Measurements from ENCODE around the gene B3GNT7. TPM values are rescaled to one million over a fixed set of nuclear protein-coding genes. Genes with fewer than 3 reads are reported as not detected.
"Not testable (repeated sequence)": the region's sequence is repeated elsewhere in the genome, so short reads cannot be mapped to it uniquely, and the experiment has no call there.

The B3GNT7 gene
- total RNA-seq, 1 experiment from 2014 or later: not detected

DNA sequence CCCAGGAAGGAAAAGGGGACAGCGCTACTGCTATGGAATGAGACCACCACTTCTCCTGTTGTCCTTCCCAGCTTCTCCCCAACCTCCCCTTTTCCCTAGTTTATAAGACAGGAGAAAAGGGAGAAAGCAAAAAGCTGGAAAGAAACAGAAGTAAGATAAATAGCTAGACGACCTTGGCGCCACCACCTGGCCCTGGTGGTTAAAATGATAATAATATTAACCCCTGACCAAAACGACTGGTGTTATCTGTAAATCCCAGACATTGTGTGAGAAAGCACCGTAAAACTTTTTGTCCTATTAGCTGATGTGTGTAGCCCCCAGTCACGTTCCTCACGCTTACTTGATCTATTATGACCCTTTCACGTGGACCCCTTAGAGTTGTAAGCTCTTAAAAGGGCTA lies 5.2 kb downstream of the B3GNT7 start:
- not testable (repeated sequence) for DNase-seq (ENCODE audit: low read depth)

DNA sequence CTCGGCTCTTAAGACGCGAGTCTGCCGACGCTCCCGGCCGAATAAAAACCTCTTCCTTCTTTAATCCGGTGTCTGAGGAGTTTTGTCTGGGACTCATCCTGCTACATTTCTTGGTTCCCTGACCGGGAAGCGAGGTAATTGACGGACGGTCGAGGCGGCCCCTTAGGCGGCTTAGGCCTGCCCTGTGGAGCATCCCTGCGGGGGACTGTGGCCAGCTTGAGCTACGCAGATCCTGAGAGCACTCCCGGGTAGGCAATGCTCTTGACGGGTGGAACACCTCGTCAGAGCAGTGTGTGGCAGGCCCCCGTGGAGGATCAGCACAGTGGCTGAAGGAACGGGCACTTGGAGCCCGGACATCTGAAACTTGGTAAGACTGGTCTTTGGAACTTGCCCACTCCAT lies 5.6 kb downstream of the B3GNT7 start:
- DNase-seq (ENCODE audit: low read depth): not testable (repeated sequence)

DNA sequence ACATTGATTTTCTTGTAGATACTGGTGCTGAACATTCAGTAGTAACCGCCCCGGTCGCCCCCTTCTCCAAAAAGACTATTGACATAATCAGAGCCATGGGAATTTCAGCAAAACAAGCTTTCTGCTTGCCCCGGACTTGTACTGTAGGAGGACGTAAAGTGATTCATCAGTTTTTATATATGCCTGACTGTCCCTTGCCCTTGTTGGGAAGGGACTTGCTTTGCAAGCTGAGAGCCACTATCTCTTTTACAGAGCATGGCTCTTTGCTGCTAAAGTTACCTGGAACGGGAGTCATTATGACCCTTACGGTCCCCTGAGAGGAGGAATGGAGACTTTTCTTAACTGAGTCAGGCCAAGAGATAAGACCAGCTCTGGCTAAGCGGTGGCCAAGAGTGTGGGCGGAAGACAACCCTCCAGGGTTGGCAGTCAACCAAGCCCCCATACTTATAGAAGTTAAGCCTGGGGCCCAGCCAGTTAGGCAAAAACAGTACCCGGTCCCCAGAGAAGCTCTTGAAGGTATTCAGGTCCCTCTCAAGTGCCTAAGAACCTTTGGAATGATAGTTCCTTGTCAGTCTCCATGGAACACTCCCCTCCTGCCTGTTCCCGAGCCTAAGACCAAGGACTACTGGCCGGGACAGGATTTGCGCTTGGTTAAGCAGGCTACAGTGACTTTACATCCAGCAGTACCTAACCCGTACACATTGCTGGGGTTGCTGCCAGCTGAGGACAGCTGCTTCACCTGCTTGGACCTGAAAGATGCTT lies 8.1 kb downstream of the B3GNT7 start:
- DNase-seq (ENCODE audit: low read depth): not testable (repeated sequence)

DNA sequence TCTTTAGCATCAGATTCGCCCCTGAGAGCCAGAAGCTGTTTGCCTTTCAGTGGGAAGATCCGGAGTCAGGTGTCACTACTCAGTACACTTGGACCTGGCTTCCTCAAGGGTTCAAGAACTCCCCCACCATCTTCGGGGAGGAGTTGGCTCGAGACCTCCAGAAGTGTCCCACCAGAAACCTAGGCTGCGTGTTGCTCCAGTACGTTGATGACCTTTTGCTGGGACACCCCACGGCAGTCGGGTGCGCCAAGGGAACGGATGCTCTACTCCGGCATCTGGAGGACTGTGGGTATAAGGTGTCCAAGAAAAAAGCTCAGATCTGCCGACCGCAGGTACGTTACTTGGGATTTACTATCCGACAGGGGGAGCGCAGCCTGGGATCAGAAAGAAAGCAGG lies 8.7 kb downstream of the B3GNT7 start:
- not testable (repeated sequence) for DNase-seq (ENCODE audit: low read depth)

DNA sequence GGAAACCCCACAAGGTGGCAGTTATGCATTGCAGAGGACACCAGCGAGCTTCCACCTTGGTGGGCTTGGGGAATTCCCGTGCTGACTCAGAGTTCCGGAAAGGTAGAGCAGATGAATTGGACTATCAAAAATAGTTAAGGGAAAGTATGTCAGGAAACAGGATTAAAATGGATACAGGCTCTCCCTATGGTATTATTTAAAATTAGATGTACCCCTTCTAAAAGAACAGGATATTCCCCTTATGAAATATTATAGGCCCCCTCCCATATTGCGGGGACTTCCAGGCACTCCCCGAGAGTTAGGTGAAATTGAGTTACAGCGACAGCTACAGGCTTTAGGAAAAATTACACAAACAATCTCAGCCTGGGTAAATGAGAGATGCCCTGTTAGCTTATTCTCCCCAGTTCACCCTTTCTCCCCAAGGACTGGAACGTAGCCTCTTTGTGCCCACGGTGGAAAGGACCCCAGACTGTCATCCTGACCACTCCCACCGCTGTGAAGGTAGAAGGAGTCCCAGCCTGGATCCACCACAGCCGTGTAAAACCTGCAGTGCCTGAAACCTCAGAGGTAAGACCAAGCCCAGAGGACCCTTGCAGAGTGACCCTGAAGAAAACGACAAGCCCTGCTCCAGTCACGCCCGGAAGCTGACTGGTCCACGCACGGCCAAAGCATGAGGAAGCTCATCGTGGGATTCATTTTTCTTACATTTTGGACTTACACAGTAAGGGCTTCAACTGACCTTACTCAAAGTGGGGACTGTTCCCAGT lies 10.3 kb downstream of the B3GNT7 start:
- not testable (repeated sequence) for DNase-seq (ENCODE audit: low read depth)

DNA sequence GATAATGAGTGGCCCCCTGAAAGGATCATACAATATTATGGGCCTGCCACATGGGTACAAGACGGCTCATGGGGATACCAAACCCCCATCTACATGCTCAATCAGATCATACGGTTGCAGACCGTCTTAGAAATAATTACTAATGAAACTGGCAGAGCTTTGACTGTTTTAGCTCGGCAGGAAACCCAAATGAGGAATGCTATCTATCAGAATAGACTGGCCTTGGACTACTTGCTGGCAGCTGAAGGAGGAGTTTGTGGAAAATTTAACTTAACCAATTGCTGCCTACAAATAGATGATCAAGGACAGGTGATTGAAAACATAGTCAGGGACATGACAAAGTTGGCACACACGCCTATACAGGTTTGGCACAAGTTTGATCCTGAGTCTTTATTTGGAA lies 12.2 kb downstream of the B3GNT7 start:
- not testable (repeated sequence) for DNase-seq (ENCODE audit: low read depth)

DNA sequence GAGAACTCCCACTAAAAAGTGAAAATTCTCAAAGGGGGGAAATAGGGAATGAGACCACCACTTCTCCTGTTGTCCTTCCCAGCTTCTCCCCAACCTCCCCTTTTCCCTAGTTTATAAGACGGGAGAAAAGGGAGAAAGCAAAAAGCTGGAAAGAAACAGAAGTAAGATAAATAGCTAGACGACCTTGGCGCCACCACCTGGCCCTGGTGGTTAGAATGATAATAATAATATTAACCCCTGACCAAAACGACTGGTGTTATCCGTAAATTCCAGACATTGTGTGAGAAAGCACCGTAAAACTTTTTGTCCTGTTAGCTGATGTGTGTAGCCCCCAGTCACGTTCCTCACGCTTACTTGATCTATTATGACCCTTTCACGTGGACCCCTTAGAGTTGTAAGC lies 12.8 kb downstream of the B3GNT7 start:
- not testable (repeated sequence) for DNase-seq (ENCODE audit: low read depth)

DNA sequence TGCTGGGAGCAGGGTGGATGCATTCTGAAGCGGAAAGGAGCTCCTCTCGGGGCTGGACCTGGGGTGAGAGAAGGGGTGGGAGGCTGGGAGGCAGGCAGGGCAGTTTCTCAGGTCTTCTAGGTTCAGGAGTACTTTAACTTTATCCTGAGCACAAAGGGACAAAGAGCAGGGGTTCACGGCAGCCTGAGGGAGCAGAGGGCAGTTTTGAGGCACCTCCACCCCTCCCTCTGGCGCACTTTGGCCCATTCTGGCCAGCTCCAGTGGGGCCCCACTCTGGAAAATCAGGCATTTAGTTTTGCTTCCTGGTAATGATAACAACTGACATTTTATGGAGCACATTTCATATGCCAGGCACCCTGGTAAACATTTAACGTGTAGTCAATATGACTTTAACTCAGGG lies 14.3 kb downstream of the B3GNT7 start:
- DNase-seq (ENCODE audit: low read depth): no peak

DNA sequence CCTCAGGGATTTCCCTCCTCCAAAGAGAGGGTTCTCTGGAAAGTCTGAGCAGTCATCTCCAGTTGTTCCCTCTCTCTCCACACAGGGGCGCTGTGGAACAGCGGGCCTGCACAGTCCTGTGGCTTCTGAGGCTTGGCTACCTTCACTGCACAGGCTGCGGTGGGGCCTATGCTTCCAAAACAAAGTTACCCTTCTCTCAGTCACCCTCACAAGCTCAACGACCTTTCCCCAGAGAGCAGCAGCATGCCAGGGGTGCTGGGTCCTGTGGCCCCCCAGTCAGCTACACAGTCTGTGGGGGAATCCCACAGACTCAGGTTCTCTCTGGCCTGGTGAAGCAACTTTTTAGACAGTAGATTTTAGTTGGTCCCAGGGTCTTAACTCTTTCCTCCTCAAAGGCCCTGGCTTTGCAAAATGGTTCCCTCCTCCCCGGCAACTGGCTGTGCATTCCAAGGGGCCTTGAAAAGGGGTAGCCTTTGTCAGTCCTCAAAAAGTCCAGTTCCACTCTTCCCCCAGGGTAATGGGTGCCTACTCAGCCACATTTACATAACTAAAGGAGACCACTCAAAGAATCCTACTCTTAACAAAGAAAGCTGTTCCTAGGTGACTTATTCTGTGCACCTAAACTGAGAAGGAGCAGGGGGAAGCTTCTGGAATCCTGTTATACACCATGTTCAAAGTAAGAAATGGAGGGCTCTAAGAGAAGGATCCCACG lies 14.9 kb downstream of the B3GNT7 start:
- no peak for DNase-seq (ENCODE audit: low read depth)

DNA sequence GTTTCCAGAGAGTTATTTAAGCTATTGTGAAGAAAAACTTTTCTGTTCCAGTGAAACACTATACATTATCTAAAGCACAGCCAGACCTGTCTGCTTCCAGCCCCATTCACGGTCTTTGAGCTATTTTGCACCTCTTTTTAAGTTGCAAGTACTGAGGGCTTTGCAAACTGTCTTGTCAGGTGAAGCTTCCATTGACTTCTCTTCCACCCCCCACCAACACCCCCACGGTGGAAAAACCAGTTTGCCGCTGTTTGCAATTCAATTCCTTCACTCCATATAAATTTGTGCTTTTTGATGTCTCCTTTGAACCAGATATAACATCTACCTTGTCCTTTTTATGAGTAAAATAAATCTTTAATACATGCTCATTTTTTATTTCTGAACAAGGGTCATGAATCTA lies 15.7 kb downstream of the B3GNT7 start:
- DNase-seq (ENCODE audit: low read depth): no peak

DNA sequence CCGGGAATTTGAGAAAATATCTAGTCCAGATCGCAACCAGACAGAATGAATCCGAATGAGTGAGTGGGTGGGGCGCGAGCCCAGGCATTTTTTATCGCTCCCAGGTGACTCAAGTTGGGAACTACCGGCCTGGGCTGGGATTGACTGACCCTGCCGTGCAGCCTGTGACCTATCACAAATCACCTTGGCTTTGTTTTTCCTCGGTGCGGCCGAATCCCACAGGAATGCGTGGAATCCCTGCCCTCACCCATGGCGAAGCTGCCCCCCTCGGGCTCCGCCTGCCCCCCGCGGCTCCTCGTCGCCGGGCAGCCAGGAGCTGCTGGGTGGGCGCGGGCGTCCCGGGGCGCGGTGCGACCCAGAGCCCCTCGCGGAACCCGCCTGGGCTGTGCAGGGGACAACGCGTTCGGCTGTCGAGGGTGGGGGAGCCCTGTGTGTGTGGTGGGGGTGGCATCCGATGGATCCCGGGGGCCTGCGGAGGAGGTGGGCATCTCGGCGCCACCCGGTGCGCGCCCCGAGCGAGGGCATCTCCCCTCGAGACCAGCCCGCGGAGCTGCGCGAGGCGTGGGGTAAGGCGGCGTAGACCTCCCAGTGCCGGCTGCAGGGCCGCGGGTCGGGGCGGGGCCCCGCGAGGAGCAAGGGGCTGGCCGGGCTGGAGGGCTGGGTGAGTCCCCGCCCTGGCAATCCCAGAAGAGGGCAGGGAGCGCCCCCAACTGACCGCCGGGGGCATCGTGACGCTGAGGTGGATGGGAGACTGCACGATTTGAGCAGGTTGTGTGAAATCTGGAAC lies 16.5 kb downstream of the B3GNT7 start:
- peak; percentile 78 for DNase-seq (ENCODE audit: low read depth)

DNA sequence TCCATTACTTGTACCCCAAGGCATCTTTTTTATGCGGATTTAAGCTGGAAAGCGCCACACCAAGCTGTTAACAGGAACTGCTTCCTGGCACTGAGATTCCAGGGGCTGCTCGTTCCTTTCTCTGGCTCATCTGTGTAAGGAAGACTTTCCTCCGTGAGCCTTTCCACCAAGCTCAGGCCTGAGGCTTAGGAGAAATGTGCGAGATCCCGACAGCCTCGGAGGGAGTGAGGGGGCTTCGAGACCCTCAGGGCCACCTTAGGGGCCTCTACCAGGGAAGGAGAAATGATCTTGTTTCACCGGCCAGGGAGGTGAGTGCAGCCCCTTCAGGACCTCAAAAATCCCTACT lies 17.1 kb downstream of the B3GNT7 start:
- no peak for DNase-seq (ENCODE audit: low read depth)

DNA sequence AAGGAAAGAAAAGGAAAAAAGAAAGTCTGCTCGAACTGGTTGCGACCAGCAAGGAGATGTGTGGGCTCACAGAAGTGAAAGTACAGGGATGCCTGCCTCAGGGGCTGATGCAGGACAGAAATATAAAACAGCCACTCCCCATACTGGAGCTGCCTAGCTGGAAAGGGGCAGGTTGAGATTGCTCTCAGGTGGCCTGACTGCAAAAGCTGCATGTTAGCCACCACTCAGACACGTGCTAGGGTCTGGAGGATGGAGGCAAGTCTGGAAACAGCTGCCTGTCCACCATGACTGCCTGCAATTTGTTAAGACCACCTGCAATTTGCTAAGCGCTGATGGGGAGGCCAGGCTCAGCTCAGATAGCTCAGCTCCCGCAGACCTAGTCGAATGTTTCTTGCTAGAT lies 17.9 kb downstream of the B3GNT7 start:
- DNase-seq (ENCODE audit: low read depth): no peak

DNA sequence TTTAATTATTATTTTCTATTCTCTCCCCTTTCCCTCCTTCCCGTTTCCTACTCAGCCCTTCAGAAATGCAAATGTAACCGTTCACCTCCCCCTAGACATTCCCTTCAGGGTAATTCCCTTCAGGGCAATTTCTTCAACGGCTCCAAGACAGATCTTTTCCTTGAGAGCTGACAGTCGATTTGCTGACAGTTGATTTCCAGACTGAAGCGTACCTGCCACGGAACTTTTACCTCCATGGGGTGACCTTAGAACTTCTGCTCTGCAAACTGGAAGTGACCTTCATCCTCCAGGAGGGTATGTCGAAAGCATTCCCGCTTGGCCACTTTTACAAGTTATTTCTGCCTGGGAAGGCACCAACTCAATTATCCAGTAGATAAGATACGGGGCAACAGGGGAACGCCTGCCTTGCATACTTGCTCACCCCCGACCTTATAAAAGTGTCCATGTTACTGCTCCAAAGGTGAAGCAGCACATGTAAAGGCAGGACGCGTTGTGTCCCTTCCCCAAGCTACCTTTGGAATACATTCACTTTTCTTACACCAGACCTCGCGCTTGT lies 18.5 kb downstream of the B3GNT7 start:
- no peak for DNase-seq (ENCODE audit: low read depth)

DNA sequence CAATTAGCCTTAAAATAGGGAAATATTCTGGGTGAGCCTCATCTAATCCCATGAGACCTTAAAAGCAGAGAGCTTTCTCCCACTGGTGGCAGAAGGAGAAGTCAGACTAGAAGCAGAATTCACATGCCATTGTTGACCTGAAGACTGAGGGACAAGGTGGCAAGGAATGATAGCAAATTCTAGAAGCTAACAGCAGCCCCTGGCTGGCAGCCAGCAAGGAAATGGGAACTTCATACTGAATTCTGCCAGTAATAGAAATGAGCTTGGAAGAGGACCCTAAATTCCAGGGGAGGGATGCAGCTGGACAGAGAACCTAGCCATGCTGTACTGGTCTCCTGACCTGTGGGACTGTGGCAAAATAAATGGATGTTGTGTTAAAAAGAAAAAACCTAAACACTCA lies 19.5 kb downstream of the B3GNT7 start:
- no peak for DNase-seq (ENCODE audit: low read depth)

DNA sequence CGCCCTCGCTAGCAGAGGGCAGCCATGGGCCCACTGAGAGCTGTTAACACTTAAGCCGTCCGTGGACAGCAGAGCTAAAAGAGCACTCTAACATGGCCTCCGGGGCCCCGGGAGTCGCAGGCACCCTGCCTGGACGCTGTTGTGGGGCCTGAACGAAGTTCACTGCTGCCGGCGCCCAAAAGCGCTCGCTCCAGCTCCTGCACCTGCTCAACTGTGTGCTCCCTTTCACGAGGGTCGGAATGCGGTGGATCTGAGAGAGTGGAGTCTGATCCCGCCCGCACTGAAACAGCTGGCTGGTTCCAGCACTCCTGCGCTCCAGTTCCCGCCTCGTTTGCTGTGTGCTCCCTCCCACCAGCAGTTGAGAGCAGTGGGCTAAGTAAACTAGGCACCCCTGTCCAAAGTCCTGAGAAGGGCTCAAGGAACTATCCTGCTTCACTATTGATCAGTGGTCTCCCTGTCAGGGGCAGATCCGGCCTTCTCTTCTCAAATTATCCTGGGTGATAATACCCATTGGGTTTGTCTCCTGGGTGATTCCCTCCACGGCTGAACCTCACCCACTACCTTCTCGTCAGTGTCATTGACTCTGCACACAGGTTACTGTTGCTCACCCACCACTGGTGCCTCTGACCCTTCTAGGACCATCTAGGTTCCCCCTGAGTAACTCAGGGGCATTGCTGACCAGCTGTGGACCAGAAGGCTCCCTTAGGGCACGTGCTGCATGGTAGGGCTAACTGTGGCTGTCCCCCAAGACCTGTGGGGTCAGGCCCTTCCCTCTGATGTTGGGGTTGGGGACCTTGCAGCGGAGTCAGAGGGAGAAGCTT lies 23.5 kb downstream of the B3GNT7 start:
- DNase-seq (ENCODE audit: low read depth): no peak

DNA sequence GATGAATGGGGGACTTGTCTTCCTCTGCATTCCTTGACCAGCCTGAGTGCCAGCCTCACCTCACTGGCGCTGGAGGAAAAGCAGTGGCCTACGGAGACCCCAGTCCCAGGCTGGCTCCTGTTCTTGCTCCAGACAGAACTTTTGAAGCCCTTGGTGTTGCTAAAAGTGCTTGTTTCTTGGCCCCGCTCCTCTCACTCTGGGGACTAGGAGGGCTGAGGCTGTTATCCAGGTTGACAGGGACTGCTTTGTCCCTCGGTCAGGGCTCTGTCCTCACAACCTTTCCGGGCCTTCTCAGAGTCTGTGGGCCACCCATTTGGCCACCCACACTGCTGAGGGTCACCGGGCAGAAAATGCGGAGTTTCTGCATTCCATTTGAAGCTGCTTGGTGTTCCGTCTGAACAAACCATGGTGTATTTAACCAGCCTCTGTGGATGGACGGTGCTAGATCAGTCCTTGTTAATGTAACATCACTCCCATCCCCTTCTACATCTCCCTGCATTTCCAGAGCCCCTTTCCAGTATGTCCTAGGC lies 25.6 kb downstream of the B3GNT7 start:
- DNase-seq (ENCODE audit: low read depth): no peak

DNA sequence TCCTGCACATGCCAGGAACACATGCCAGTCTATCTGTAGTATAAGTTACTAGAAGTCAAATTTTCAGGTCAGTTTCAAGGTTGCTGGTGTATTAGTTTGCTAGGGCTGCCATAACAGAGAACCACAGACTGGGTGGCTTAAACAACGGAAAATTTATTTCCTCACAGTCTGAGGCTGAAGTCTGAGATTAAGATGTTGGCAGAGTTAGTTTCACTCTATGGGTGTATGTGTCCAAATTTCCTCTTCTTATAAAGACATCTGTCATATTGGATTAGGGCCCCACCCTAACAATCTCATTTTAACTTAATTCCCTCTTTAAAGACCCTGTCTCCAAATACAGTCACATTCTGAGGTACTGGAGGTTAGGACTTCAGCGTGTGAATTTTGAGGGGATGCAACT lies 26.5 kb downstream of the B3GNT7 start:
- DNase-seq (ENCODE audit: low read depth): no peak

DNA sequence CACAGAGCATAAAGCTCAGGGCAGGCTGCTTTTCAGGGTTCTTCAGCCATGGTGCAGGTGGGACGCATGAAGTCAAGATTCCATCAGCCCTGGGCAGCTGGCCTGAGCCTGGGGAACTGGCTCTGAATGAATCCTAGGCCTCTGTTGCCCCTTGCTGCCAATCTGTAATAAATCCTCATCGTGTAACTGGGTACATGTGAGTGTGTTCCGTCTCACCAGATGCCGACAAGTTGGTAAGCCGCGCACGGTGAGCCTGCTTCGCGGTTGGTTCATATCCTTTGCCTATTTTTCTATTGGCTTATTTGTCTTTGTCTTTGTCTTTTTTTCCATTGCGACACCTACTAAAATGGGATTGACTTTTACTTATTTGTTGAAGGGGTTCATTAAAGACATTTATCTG lies 27.7 kb downstream of the B3GNT7 start:
- DNase-seq (ENCODE audit: low read depth): no peak

DNA sequence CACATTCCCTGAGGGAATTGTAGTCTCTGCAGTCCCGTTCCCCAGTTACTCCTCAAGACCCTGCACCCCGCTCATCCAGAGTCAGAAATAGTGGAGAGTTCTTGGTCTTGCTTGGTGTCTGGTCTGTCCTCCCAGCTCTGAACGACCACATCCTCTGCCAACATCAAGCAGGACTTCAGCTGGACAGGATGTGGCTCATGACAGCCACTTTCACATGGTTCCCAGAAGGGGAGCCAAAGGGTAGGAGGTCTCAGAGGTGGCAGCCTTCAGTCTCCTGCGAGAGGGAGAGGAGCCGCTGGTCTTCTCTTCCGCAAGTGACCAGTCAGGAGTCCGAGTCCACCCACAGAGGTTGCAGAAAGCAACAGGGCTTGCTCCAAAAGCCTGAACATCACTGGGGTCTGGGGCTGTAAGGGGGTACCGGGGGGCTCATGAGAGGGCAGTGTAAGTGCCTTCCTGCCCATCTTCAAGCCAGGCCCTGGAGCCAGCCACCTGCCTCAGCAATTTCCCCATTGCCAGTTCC lies 29.8 kb downstream of the B3GNT7 start:
- DNase-seq (ENCODE audit: low read depth): no peak
